Stimulated activated effector memory CD8-positive, alpha-beta T cell treated with anti-CD3 and anti-CD28 coated beads, Interleukin-12 subunit alpha, Interleukin-12 subunit beta, amount 100 ng/mL, for 72 hours (primary cell): Measurements from ENCODE around the gene HS3ST3B1.
A peak's percentile ranks its signal among the peaks of the same experiment; 100 is the strongest.

Source experiments
- ATAC-seq: fragments of 150-1000 bp; cut with Tn5 transposase; 2 replicates; pipeline ENCODE4 v1.10.0; 2021
- DNase-seq, 2 donors: peaks; one replicate each; pipeline ENCODE4 v3.0.0; 2021 to 2022; ENCODE audit warnings: low spot score in 2 of 2
- H3K27ac Mint-ChIP-seq: one replicate; pipeline ENCODE4 v1.8.0; 2022; ENCODE audit warnings: mild to moderate bottlenecking, mixed read lengths
- H3K36me3 Mint-ChIP-seq: one replicate; pipeline ENCODE4 v1.8.0; 2022; ENCODE audit warnings: mild to moderate bottlenecking, mixed read lengths
- H3K4me1 Mint-ChIP-seq: one replicate; pipeline ENCODE4 v1.8.0; 2022; ENCODE audit warnings: mixed read lengths
- H3K4me3 Mint-ChIP-seq: one replicate; pipeline ENCODE4 v1.8.0; 2022; ENCODE audit warnings: mild to moderate bottlenecking, mixed read lengths
- H3K9me3 Mint-ChIP-seq: one replicate; pipeline ENCODE4 v1.8.0; 2022; ENCODE audit warnings: mixed read lengths

The HS3ST3B1 gene

GRCh38 chr17:14352136-14352535, 51.3 kb downstream of the HS3ST3B1 start:
- H3K36me3 Mint-ChIP-seq = peaks cover 12% of the 10 kb centered on the region
- H3K4me1 Mint-ChIP-seq = peaks cover 5% of the 10 kb centered on the region
- no peak for ATAC-seq
- DNase-seq = no peak
- no peaks in the 10 kb centered on the region for H3K9me3 Mint-ChIP-seq
- no peak overlapping the region for H3K27ac Mint-ChIP-seq
- H3K4me3 Mint-ChIP-seq = no peak overlapping the region

GRCh38 chr17:14353861-14354474, 53.1 kb downstream of the HS3ST3B1 start:
- H3K4me3 Mint-ChIP-seq = no peak overlapping the region
- peaks cover under 1% of the 10 kb centered on the region for H3K36me3 Mint-ChIP-seq
- DNase-seq (no peak), ATAC-seq (no peak)
- H3K27ac Mint-ChIP-seq = no peak overlapping the region
- peaks cover 2% of the 10 kb centered on the region for H3K4me1 Mint-ChIP-seq
- no peaks in the 10 kb centered on the region for H3K9me3 Mint-ChIP-seq

GRCh38 chr17:14354807-14355206, 53.9 kb downstream of the HS3ST3B1 start:
- H3K27ac Mint-ChIP-seq = no peak overlapping the region
- peaks cover 10% of the 10 kb centered on the region for H3K4me1 Mint-ChIP-seq
- peaks cover 7% of the 10 kb centered on the region for H3K36me3 Mint-ChIP-seq
- no peak overlapping the region for H3K4me3 Mint-ChIP-seq
- DNase-seq = no peak
- no peaks in the 10 kb centered on the region for H3K9me3 Mint-ChIP-seq
- no peak for ATAC-seq

- H3K27ac Mint-ChIP-seq = no peak overlapping the region
- peaks cover 16% of the 10 kb centered on the region for H3K4me1 Mint-ChIP-seq
- peaks cover 7% of the 10 kb centered on the region for H3K36me3 Mint-ChIP-seq
- no peak overlapping the region for H3K4me3 Mint-ChIP-seq
- ATAC-seq (no peak), DNase-seq (no peak)
- no peaks in the 10 kb centered on the region for H3K9me3 Mint-ChIP-seq
Measured at GRCh38 chr17:14355556-14355955, 54.7 kb downstream of the HS3ST3B1 start.

- DNase-seq (peak; percentile 49 to 80), ATAC-seq (peak; percentile 100)
- peak overlapping the region; percentile 4 for H3K4me3 Mint-ChIP-seq
- no peaks in the 10 kb centered on the region for H3K9me3 Mint-ChIP-seq
- H3K27ac Mint-ChIP-seq = no peak overlapping the region
- H3K36me3 Mint-ChIP-seq = peaks cover 7% of the 10 kb centered on the region
- H3K4me1 Mint-ChIP-seq = peaks cover 23% of the 10 kb centered on the region
Measured at GRCh38 chr17:14359163-14360020, 58.5 kb downstream of the HS3ST3B1 start.

- ATAC-seq (no peak), DNase-seq (no peak)
- Mint-ChIP-seq H3K27ac (no peak overlapping the region), H3K36me3 (peaks cover 7% of the 10 kb centered on the region), H3K4me3 (no peak overlapping the region), H3K9me3 (no peaks in the 10 kb centered on the region), H3K4me1 (peaks cover 23% of the 10 kb centered on the region)
Measured at GRCh38 chr17:14360856-14361255, 60.0 kb downstream of the HS3ST3B1 start.

- Mint-ChIP-seq H3K4me1 (peaks cover 23% of the 10 kb centered on the region), H3K4me3 (no peak overlapping the region), H3K27ac (no peak overlapping the region), H3K9me3 (no peaks in the 10 kb centered on the region), H3K36me3 (peaks cover 7% of the 10 kb centered on the region)
- DNase-seq (no peak), ATAC-seq (no peak)
Measured at GRCh38 chr17:14361470-14361869, 60.6 kb downstream of the HS3ST3B1 start.

- H3K9me3 Mint-ChIP-seq = no peaks in the 10 kb centered on the region
Measured at GRCh38 chr17:14361945-14362508, 61.1 kb downstream of the HS3ST3B1 start.

GRCh38 chr17:14366199-14366598, 65.3 kb downstream of the HS3ST3B1 start:
- DNase-seq (no peak), ATAC-seq (no peak)
- no peak overlapping the region for H3K4me3 Mint-ChIP-seq
- H3K27ac Mint-ChIP-seq = no peak overlapping the region
- peaks cover under 1% of the 10 kb centered on the region for H3K4me1 Mint-ChIP-seq
- H3K36me3 Mint-ChIP-seq = no peaks in the 10 kb centered on the region
- H3K9me3 Mint-ChIP-seq = no peaks in the 10 kb centered on the region

More at GRCh38 chr17:14361945-14362508, 61.1 kb downstream of the HS3ST3B1 start:
- no peak overlapping the region for H3K4me3 Mint-ChIP-seq
- peaks cover 7% of the 10 kb centered on the region for H3K36me3 Mint-ChIP-seq
- no peak for ATAC-seq
- no peak for DNase-seq
- peaks cover 23% of the 10 kb centered on the region for H3K4me1 Mint-ChIP-seq
- no peak overlapping the region for H3K27ac Mint-ChIP-seq

- H3K36me3 Mint-ChIP-seq = no peaks in the 10 kb centered on the region
- ATAC-seq (no peak), DNase-seq (no peak)
- no peaks in the 10 kb centered on the region for H3K9me3 Mint-ChIP-seq
- no peak overlapping the region for H3K27ac Mint-ChIP-seq
- no peak overlapping the region for H3K4me3 Mint-ChIP-seq
- no peaks in the 10 kb centered on the region for H3K4me1 Mint-ChIP-seq
Measured at GRCh38 chr17:14372461-14372860, 71.6 kb downstream of the HS3ST3B1 start.

GRCh38 chr17:14372905-14373613, 72.2 kb downstream of the HS3ST3B1 start:
- ATAC-seq = no peak
- H3K4me1 Mint-ChIP-seq = no peaks in the 10 kb centered on the region
- no peaks in the 10 kb centered on the region for H3K9me3 Mint-ChIP-seq
- H3K4me3 Mint-ChIP-seq = no peak overlapping the region
- DNase-seq = no peak
- no peak overlapping the region for H3K27ac Mint-ChIP-seq
- H3K36me3 Mint-ChIP-seq = no peaks in the 10 kb centered on the region

- H3K27ac Mint-ChIP-seq = no peak overlapping the region
- ATAC-seq (no peak), DNase-seq (no peak)
- H3K4me1 Mint-ChIP-seq = peaks cover under 1% of the 10 kb centered on the region
- no peaks in the 10 kb centered on the region for H3K9me3 Mint-ChIP-seq
- no peaks in the 10 kb centered on the region for H3K36me3 Mint-ChIP-seq
- H3K4me3 Mint-ChIP-seq = no peak overlapping the region
Measured at GRCh38 chr17:14373614-14374259, 72.9 kb downstream of the HS3ST3B1 start.

- H3K4me1 Mint-ChIP-seq = peaks cover 6% of the 10 kb centered on the region
- H3K4me3 Mint-ChIP-seq = no peak overlapping the region
- ATAC-seq (no peak), DNase-seq (no peak)
- H3K9me3 Mint-ChIP-seq = no peaks in the 10 kb centered on the region
- no peaks in the 10 kb centered on the region for H3K36me3 Mint-ChIP-seq
- no peak overlapping the region for H3K27ac Mint-ChIP-seq
Measured at GRCh38 chr17:14374268-14374667, 73.4 kb downstream of the HS3ST3B1 start.

- no peaks in the 10 kb centered on the region for H3K36me3 Mint-ChIP-seq
- no peaks in the 10 kb centered on the region for H3K9me3 Mint-ChIP-seq
- H3K4me1 Mint-ChIP-seq = peaks cover 6% of the 10 kb centered on the region
- no peak overlapping the region for H3K27ac Mint-ChIP-seq
- no peak for DNase-seq
- no peak for ATAC-seq
- H3K4me3 Mint-ChIP-seq = no peak overlapping the region
Measured at GRCh38 chr17:14376666-14377065, 75.8 kb downstream of the HS3ST3B1 start.

- Mint-ChIP-seq H3K4me3 (no peak overlapping the region), H3K9me3 (no peaks in the 10 kb centered on the region), H3K27ac (no peak overlapping the region), H3K4me1 (peaks cover 6% of the 10 kb centered on the region), H3K36me3 (no peaks in the 10 kb centered on the region)
- DNase-seq = no peak
- no peak for ATAC-seq
Measured at GRCh38 chr17:14381606-14382005, 80.7 kb downstream of the HS3ST3B1 start.
